GM18511 (cell line): Measurements from ENCODE around the gene CUTA.
A peak's percentile ranks its signal among the peaks of the same experiment; 100 is the strongest.

Experiments used
- ATAC-seq: cut with Tn5 transposase; IDR thresholded peaks from one replicate; pipeline ENCODE4 v1.9.1; 2021; ENCODE audit warnings: mild to moderate bottlenecking, moderate library complexity; ENCODE audit not compliant: unreplicated experiment

Gene CUTA

GRCh38 chr6:33424855-33425667, 7.2 kb upstream of the CUTA start:
- ATAC-seq, result no peak

DNA sequence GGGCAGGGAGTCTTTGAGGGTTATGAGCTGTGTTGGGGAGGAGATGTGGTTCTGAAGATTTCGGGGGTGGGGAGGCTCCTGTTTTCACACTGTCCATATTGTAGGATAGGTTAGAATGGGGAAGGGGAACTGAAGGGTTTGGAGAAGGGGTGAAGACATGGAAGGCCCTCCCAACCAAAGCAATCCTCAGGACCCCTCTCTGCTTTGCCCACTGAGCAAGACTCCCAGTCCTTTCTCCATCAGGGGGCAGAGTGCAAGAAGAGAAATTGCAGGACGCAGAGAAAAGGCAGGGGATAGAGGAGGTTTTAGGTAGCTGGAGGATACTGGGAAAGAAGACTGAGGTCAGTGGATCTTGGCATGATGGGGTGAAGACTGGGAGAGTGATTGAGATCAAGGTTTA, 5.9 kb upstream of the CUTA start:
- ATAC-seq, result no peak

DNA sequence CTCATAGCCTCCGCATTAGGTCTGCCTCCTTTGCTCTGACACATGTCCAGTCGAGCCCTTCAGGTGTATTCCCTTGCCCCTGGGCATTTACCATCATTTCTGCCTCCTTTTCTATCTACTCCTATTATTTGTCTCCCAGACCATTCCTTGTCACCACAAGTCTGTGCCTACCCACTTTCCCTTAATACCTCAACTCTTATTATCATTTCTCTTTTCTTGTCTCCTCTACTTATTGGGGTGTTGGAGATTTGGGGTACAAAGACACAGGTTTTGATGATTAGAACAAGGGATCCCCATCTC, 3.4 kb upstream of the CUTA start:
- no peak for ATAC-seq

GRCh38 chr6:33420491-33421343, 2.8 kb upstream of the CUTA start:
- no peak for ATAC-seq

- no peak for ATAC-seq
Measured at GRCh38 chr6:33419580-33420490, 1.9 kb upstream of the CUTA start, which contains the start of gene SYNGAP1. TSS of gene SYNGAP1 (plus strand) at chr6:33420065. CDS start at chr6:33420265, 200 bp downstream.

DNA sequence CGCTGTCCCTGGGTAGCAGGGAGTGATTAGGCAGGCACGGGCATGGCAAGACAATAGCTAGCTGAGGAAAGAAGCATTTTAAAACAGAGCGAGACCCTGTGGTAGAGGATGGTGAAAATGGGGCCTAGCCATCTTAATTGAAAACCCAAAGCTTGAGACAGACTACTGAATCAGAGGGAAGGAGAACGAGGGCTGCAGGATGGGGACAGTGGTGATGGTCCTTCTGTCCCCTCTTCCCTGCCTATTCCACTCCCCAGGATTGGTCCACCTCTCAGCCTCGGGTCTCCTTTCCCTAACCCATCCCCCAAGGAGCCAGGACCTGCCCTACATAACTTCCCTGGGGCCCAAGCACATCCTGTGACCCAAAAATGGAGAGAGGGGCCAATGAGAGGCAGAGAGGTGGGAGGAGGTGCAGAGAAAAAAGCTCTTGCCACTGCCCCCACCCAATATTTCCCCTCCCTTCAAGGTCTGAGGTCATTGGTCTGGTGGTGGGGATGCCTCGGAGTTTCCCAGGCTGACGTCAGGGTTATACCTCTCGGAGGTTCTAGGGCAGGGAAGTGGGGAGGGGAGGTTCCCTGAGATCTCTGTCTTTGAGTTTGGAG, 884 bp upstream of the CUTA start:
- no peak for ATAC-seq

- ATAC-seq, result no peak
Measured at GRCh38 chr6:33417128-33417902, 592 bp downstream of the CUTA start.

DNA sequence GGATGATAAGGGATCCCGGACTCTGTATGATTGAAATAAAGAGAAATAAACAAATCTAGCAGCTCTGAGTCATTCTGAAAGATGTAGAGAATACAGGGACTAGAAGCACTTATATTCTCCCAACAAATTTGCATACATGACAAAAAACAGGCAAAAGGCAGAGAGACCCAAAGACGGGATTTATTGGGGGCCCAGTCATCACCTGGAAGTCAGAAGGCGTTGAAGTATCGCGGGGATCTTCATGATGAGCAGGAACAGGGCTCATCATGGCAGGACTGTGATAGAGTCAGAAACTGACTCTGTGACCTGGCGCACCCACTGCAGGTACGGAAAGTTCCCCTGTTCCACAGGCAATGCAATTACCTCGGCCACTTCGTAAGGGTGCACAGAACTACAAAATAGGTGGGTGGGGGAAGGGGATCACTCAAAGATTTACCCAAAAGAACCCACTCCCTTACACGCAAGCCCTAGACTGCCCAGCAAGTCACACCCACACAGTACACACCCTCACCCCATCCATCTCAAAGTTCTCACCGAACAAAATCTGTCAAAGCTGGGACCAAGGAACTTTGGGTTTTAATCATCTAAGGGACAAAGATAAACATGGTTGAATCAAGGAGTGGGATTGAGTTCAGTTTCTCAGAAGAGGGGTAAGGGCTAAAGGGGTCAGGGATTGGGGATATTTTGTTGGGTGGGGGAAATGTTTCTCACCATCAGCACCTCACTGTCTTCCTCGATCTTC, 1.4 kb downstream of the CUTA start:
- ATAC-seq, result no peak

GRCh38 chr6:33415831-33416230, 2.1 kb downstream of the CUTA start:
- no peak for ATAC-seq

- no peak for ATAC-seq
Measured at GRCh38 chr6:33414592-33415271, 3.2 kb downstream of the CUTA start.

DNA sequence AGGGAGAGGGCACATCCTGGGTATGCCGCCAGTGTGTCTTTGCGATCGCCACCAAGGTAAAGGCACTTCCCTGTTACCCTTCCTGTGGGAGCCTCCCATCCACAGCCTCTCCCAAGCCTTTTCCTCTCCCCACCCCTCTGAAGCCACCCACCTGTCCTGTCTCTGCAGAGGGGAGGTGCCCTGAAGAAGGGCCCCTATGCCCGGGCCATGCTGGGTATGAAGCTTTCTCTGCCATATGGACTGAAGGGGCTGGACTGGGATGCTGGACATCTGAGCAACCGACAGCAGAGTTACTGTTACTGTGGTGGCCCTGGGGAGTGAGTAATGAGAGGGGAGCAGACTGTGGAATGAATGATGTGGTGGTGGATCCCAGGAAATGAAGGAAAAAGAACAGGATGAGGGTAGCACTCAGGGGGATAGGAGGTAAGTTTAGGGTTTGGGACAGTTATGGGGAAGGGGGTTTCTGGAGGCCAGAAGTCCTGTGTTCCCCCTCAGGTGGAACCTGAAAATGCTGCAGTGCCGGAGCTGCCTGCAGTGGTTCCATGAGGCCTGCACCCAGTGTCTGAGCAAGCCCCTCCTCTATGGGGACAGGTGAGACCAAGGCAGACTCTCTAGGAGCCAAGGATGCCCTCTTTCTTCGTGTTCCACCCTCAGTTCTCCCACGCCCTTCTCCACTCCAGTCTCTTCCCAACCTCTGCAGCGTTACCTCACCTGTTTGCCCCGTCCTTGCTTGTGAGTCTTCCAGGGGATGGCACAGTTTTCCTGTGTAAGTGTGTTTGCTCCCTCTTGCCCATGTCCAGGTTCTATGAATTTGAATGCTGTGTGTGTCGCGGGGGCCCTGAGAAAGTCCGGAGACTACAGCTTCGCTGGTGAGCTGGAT, 4.4 kb downstream of the CUTA start:
- ATAC-seq, result no peak

DNA sequence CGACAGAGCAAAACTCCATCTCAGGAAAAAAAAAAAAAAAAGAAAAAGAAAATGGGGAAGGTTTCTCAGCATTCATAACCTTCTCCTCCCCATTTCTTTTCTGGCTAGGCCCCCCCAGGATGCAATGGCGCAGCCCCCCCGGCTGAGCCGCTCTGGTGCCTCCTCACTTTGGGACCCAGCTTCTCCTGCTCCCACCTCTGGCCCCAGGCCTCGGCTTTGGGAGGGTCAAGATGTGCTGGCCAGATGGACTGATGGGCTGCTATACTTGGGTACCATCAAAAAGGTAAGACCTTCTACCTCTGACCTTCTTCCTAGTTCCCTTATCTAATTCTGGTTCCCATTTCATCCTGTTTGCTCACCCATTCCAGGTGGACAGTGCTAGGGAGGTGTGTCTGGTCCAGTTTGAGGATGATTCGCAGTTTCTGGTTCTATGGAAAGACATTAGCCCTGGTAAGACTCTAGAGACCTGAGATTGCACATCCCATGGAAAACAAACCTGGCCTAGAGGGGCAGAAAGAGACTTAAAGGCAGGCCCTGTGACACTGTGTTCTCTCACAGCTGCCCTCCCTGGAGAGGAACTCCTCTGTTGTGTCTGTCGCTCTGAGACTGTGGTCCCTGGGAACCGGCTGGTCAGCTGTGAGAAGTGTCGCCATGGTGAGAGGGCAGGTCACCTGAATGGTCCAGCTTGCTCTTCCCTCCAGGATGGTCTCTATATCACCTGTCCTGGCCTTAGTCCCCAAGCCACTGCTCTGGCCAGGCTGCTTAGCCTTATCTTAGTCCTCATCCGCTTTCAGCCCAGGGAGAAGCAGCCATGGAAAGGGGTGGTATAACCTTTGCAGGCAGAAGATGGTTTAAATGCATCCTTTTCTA, 5.5 kb downstream of the CUTA start:
- ATAC-seq, result no peak

DNA sequence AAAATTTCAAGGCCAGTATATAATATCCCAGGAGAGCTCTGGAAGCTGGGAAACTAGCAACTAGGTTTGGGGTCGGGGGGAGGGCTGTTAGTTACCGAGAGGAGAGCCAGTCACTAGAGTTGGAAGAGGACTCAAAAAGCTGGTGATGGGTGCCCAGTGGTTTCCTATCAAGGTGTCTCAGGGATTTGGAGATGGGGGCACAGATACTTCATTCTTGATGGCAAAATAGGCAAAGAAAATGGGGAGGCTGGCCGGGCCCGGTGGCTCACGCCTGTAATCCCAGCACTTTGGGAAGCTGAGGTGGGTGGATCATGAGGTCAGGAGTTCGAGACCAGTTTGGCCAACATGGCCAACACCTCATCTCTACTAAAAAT, 6.3 kb downstream of the CUTA start:
- no peak for ATAC-seq

- peak; percentile 42 for ATAC-seq
Measured at GRCh38 chr6:33410711-33411631, 6.9 kb downstream of the CUTA start, which contains the start of gene PHF1. TSS of gene PHF1 (plus strand) at chr6:33411014. CDS start at chr6:33412264, 1,250 bp downstream.

GRCh38 chr6:33410050-33410710, 7.7 kb downstream of the CUTA start:
- ATAC-seq, result peak; percentile 82
